IMR-90 (cell line): ENCODE data around the gene C10orf71. TPM values are rescaled to one million over a fixed set of nuclear protein-coding genes. Genes with fewer than 3 reads are reported as not detected.

ENCODE experiments used
- ATAC-seq: fragments of 200-7000 bp; cut with Tn5 transposase; 2 replicates; pipeline ENCODE4 v1.9.1; 2020; ENCODE audit warnings: low read depth, mild to moderate bottlenecking, moderate library complexity
- BruUV-seq: library from RNA; stranded (reverse); fragments of 400-500 nt; replicated peaks from 2 replicates; lab custom pipeline; 2021; lab: Mats Ljungman, UMichigan
- CTCF ChIA-PET: fragments of 300-600 bp; formaldehyde crosslinking; extraction: SDS; loops from one replicate; lab custom pipeline; 2021; ENCODE audit warnings: antibody characterized with exemption; lab: Yijun Ruan, JAX
- POLR2A ChIA-PET: fragments of 300-600 bp; sonication (Branson Sonifier 250); formaldehyde crosslinking; loops from one replicate; lab custom pipeline; 2022; ENCODE audit warnings: antibody characterized with exemption; ENCODE audit not compliant: unreplicated experiment; lab: Charles Lee
- DNase-seq: peaks from one replicate; pipeline ENCODE4 v3.0.0; 2013
- H2AFZ ChIP-seq: replicated peaks from 2 replicates; pipeline ENCODE3; 2013; ENCODE audit warnings: low read length, mild to moderate bottlenecking; ENCODE audit not compliant: poor library complexity
- H2AK5ac ChIP-seq: 2 replicates; pipeline ENCODE4 v1.6.1; 2013; ENCODE audit warnings: low read depth, low read length, inconsistent platforms
- H2AK9ac ChIP-seq: replicated peaks from 2 replicates; pipeline ENCODE3; 2013; ENCODE audit warnings: mild to moderate bottlenecking, low read depth, low read length, moderate library complexity; ENCODE audit not compliant: poor library complexity
- H2BK120ac ChIP-seq: 2 replicates; pipeline ENCODE4 v1.6.1; 2013; ENCODE audit warnings: low read depth, low read length, inconsistent platforms
- H2BK15ac ChIP-seq: 3 replicates; pipeline ENCODE4 v1.6.1; 2013; ENCODE audit warnings: low read depth, low read length, inconsistent platforms
- H2BK20ac ChIP-seq: 2 replicates; pipeline ENCODE4 v1.6.1; 2013; ENCODE audit warnings: low read depth, mild to moderate bottlenecking, inconsistent platforms, low read length, moderate library complexity
- H2BK5ac ChIP-seq: 2 replicates; pipeline ENCODE4 v1.6.1; 2013; ENCODE audit warnings: mild to moderate bottlenecking, low read depth, low read length, inconsistent platforms; ENCODE audit not compliant: poor library complexity, severe bottlenecking
- H3K14ac ChIP-seq: replicated peaks from 2 replicates; pipeline ENCODE4 v1.6.1; 2013; ENCODE audit warnings: low read depth, low read length, inconsistent platforms
- H3K18ac ChIP-seq: 2 replicates; pipeline ENCODE4 v1.6.1; 2013; ENCODE audit warnings: low read depth, low read length, control low read depth
- H3K23ac ChIP-seq: 2 replicates; pipeline ENCODE4 v1.6.1; 2013; ENCODE audit warnings: low read depth, low read length, inconsistent platforms
- H3K27ac ChIP-seq: 2 replicates; pipeline ENCODE4 v1.5.1; 2013; ENCODE audit warnings: mild to moderate bottlenecking, control low read depth, low read length; ENCODE audit not compliant: insufficient read depth
- H3K27me3 ChIP-seq: 2 replicates; pipeline ENCODE4 v1.6.1; 2013; ENCODE audit warnings: low read length; ENCODE audit not compliant: control insufficient read depth, insufficient read depth
- H3K36me3 ChIP-seq: 2 replicates; pipeline ENCODE4 v1.6.1; 2013; ENCODE audit warnings: low read length, mixed read lengths; ENCODE audit not compliant: control insufficient read depth, insufficient read depth
- H3K4ac ChIP-seq: 2 replicates; pipeline ENCODE4 v1.6.1; 2013; ENCODE audit warnings: low read depth, low read length, inconsistent platforms
- H3K4me1 ChIP-seq: 2 replicates; pipeline ENCODE4 v1.6.1; 2013; ENCODE audit warnings: low read length, mixed read lengths; ENCODE audit not compliant: control insufficient read depth, insufficient read depth
- H3K4me2 ChIP-seq: 2 replicates; pipeline ENCODE4 v1.6.1; 2013; ENCODE audit warnings: low read depth, mild to moderate bottlenecking, control low read depth, low read length, moderate library complexity
- H3K4me3 ChIP-seq: 2 replicates; pipeline ENCODE4 v1.5.1; 2013; ENCODE audit warnings: low read depth, mild to moderate bottlenecking, control low read depth, low read length, moderate library complexity; ENCODE audit not compliant: insufficient read depth
- H3K56ac ChIP-seq: 2 replicates; pipeline ENCODE4 v1.6.1; 2013; ENCODE audit warnings: low read length, inconsistent platforms; ENCODE audit not compliant: insufficient read depth; ENCODE audit errors: extremely low read depth
- H3K79me1 ChIP-seq, 2 experiments: 2 replicates each; pipeline ENCODE4 v1.6.1; 2013; ENCODE audit warnings: low read length in 2 of 2, inconsistent platforms in 1 of 2, low read depth in 1 of 2
- H3K9ac ChIP-seq: 2 replicates; pipeline ENCODE4 v1.6.1; 2013; ENCODE audit warnings: low read depth, low read length, control low read depth
- H3K9me1 ChIP-seq: 2 replicates; pipeline ENCODE4 v1.6.1; 2013; ENCODE audit warnings: low read length, inconsistent platforms; ENCODE audit not compliant: insufficient read depth
- H3K9me3 ChIP-seq: 2 replicates; pipeline ENCODE4 v1.6.1; 2013; ENCODE audit warnings: low read length; ENCODE audit not compliant: control insufficient read depth, insufficient read depth
- H4K20me1 ChIP-seq: 2 replicates; pipeline ENCODE4 v1.6.1; 2013; ENCODE audit warnings: low read length, inconsistent platforms; ENCODE audit not compliant: insufficient read depth
- H4K5ac ChIP-seq: 2 replicates; pipeline ENCODE4 v1.6.1; 2013; ENCODE audit warnings: mild to moderate bottlenecking, low read depth, low read length, control low read depth
- H4K8ac ChIP-seq, 2 experiments: 2 replicates each; pipeline ENCODE4 v1.6.1; 2013; ENCODE audit warnings: low read depth in 2 of 2, low read length in 2 of 2, control low read depth in 1 of 2, inconsistent platforms in 1 of 2
- H4K91ac ChIP-seq: 2 replicates; pipeline ENCODE4 v1.6.1; 2013; ENCODE audit warnings: low read depth, low read length, inconsistent platforms; ENCODE audit not compliant: insufficient read depth
- BHLHE40 ChIP-seq: fragments of 150-350 bp; IDR thresholded peaks from 2 replicates; pipeline ENCODE4 v1.6.1; 2016; ENCODE audit warnings: mild to moderate bottlenecking, low read depth, low read length
- CHD1 ChIP-seq: IDR thresholded peaks from 2 replicates; pipeline ENCODE4 v1.6.1; 2012; ENCODE audit warnings: low read depth, low read length, improper control_type of control experiment
- MAZ ChIP-seq: IDR thresholded peaks from 2 replicates; pipeline ENCODE4 v1.6.1; 2012; ENCODE audit warnings: low read depth, mild to moderate bottlenecking, low read length, improper control_type of control experiment, moderate library complexity, borderline replicate concordance
- MXI1 ChIP-seq: IDR thresholded peaks from 2 replicates; pipeline ENCODE4 v1.6.1; 2012; ENCODE audit warnings: low read depth, mild to moderate bottlenecking, low read length, moderate library complexity, borderline replicate concordance
- RCOR1 ChIP-seq: IDR thresholded peaks from 2 replicates; pipeline ENCODE4 v1.6.1; 2012; ENCODE audit warnings: mild to moderate bottlenecking, low read length, improper control_type of control experiment; ENCODE audit not compliant: insufficient replicate concordance
- whole genome bisulfite sequencing, 2 experiments: methylation state at CpG; one replicate each; pipeline versions ENCODE4 v1.1.5 to v1.1.7; 2013; ENCODE audit warnings: missing lambda C conversion rate in 2 of 2; ENCODE audit not compliant: insufficient read length in 1 of 2; ENCODE audit errors: extremely low coverage in 2 of 2; 5-methylcytosine and 5-hydroxymethylcytosine counted together
- dilution Hi-C: fragments of 300-500 bp; cut with HindIII; formaldehyde crosslinking; loops from one replicate; pipeline ENCODE4 v1.14.3; 2018; ENCODE audit warnings: low sequenced_read_pairs; ENCODE audit not compliant: unreplicated experiment
- in situ Hi-C: fragments of 300-500 bp; cut with MboI; formaldehyde crosslinking; loops from 3 replicates; pipeline ENCODE4 v1.14.3; 2019; ENCODE audit warnings: low sequenced_read_pairs, inconsistent platforms, mixed read lengths
- intact Hi-C: fragments of 100-400 bp; cut with micrococcal nuclease; formaldehyde crosslinking; loops from 2 replicates; pipeline ENCODE4 v1.10.0; 2022
- polyA plus RNA-seq, 3 experiments: library from polyadenylated mRNA; depleted of rRNA; stranded (reverse); fragments of >200 nt; gene quantifications; 2 replicates each; pipeline ENCODE4 v1.2.3, GENCODE V29; 2012; ENCODE audit warnings: low replicate concordance in 1 of 3
- total RNA-seq: library from RNA; depleted of rRNA; stranded (reverse); fragments of >200 nt; gene quantifications from 2 replicates; pipeline ENCODE4 v1.2.3, GENCODE V29; 2012
- TF ChIP-seq, protein P1 (sequence below): fragments of 150-350 bp; IDR thresholded peaks from 2 replicates; pipeline ENCODE4 v1.6.1; 2016; ENCODE audit warnings: low read depth, mild to moderate bottlenecking, low read length, moderate library complexity, borderline replicate concordance

C10orf71 gene
- total and polyA plus RNA-seq, 2 of the 4 experiments (the other 2 are of a cell fraction), result not detected

DNA sequence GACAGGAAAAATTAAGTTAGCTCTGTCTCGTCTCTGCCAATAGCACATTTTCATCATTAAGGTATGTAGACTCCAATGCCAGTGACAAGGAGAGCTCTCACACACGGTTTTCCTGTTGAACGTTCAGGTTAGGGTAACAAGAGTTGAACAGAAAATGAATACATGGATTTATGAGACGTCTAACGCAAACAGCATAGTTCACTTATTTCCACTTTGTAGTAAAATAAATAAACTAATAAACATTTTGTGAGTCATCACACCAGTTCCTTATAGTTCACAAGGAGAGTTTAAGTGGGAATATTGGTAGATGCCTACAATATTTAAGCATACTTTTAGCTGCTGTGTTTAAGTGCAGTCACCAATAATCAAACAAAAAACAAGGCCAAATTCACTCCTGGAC is 75.8 kb downstream of the C10orf71 start:
- no CpG with 5 or more reads among the region's 5 CpGs for WGBS, 2 experiments
- intact Hi-C loops, result no loop called here
- Histone ChIP-seq H3K56ac (no peak overlapping the region), H3K14ac (no peak overlapping the region), H2BK5ac (no peak overlapping the region), H4K8ac (no peak overlapping the region), H2BK120ac (no peak overlapping the region), H3K23ac (no peak overlapping the region), H2AK5ac (no peak overlapping the region), H3K9me3 (no peaks in the 10 kb centered on the region), H3K4me3 (no peak overlapping the region), H2AK9ac (no peak overlapping the region), H2BK20ac (no peak overlapping the region), H3K9me1 (no peaks in the 10 kb centered on the region), H4K20me1 (no peaks in the 10 kb centered on the region), H2BK15ac (no peak overlapping the region), H4K5ac (no peak overlapping the region), H3K36me3 (no peaks in the 10 kb centered on the region), H3K4ac (no peak overlapping the region), H3K27ac (no peak overlapping the region), H3K79me1 (no peaks in the 10 kb centered on the region), H2AFZ (no peak overlapping the region), H3K4me2 (no peak overlapping the region), H3K4me1 (no peaks in the 10 kb centered on the region), H3K18ac (no peak overlapping the region), H4K91ac (no peak overlapping the region), H3K27me3 (peaks cover 22% of the 10 kb centered on the region), H3K9ac (no peak overlapping the region)
- DNase-seq (no peak), ATAC-seq (no peak)
- no TSS peak for BruUV-seq
- ChIA-PET CTCF (no interaction called here), POLR2A (no interaction called here)
- dilution Hi-C loops, result no loop called here
- in situ Hi-C loops, result no loop called here
- no peak for TF ChIP-seq MXI1
- TF ChIP-seq CHD1, result no peak
- no peak for TF ChIP-seq BHLHE40
- TF ChIP-seq MAZ, result no peak
- TF ChIP-seq, protein P1, sequence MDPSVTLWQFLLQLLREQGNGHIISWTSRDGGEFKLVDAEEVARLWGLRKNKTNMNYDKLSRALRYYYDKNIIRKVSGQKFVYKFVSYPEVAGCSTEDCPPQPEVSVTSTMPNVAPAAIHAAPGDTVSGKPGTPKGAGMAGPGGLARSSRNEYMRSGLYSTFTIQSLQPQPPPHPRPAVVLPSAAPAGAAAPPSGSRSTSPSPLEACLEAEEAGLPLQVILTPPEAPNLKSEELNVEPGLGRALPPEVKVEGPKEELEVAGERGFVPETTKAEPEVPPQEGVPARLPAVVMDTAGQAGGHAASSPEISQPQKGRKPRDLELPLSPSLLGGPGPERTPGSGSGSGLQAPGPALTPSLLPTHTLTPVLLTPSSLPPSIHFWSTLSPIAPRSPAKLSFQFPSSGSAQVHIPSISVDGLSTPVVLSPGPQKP, result no peak
- no peak for TF ChIP-seq RCOR1
